Panc1 (cell line): ENCODE measurements around the gene KIF2B. TPM values are rescaled to one million over a fixed set of nuclear protein-coding genes. Genes with fewer than 3 reads are reported as not detected.

ENCODE experiments used
- ATAC-seq: fragments of 200-7000 bp; cut with Tn5 transposase; 2 replicates; pipeline ENCODE4 v1.9.1; 2020; ENCODE audit warnings: mild to moderate bottlenecking, moderate library complexity
- BruUV-seq: library from RNA; stranded (reverse); fragments of 400-500 nt; replicated peaks from 2 replicates; lab custom pipeline; 2021; lab: Mats Ljungman, UMichigan
- CTCF ChIA-PET: fragments of 300-600 bp; sonication (Branson Sonifier 250); formaldehyde crosslinking; loops from one replicate; lab custom pipeline; 2022; ENCODE audit warnings: antibody characterized with exemption; lab: Charles Lee
- POLR2A ChIA-PET: fragments of 300-600 bp; sonication (Branson Sonifier 250); formaldehyde crosslinking; loops from one replicate; lab custom pipeline; 2022; ENCODE audit warnings: antibody characterized with exemption; lab: Charles Lee
- DNase-seq: peaks from one replicate; pipeline ENCODE4 v3.0.0-alpha.2; 2010; ENCODE audit warnings: low read depth, low spot score
- H3K27ac ChIP-seq: 2 replicates; pipeline ENCODE4 v1.5.1; 2011; ENCODE audit warnings: mild to moderate bottlenecking, low read length, inconsistent platforms
- H3K27me3 ChIP-seq: fragments of 200-500 bp; sonication (Bioruptor generic); 2 replicates; pipeline ENCODE4 v1.6.0; 2014; ENCODE audit warnings: low read length, inconsistent platforms; ENCODE audit not compliant: control insufficient read depth, insufficient read depth
- H3K36me3 ChIP-seq: fragments of 200-500 bp; sonication (Bioruptor generic); 2 replicates; pipeline ENCODE4 v1.5.1; 2014; ENCODE audit warnings: inconsistent platforms, mild to moderate bottlenecking, low read length, moderate library complexity; ENCODE audit not compliant: control insufficient read depth, insufficient read depth
- H3K4me1 ChIP-seq: 2 replicates; pipeline ENCODE4 v1.5.1; 2011; ENCODE audit warnings: inconsistent platforms, mild to moderate bottlenecking, low read length, moderate library complexity; ENCODE audit not compliant: control insufficient read depth, insufficient read depth
- H3K4me3 ChIP-seq, 2 experiments: 2 replicates each; pipeline ENCODE4 v1.5.1; 2011 to 2012; ENCODE audit warnings: low read depth in 2 of 2, low read length in 2 of 2, mild to moderate bottlenecking in 2 of 2, inconsistent platforms in 1 of 2, moderate library complexity in 1 of 2
- H3K9me3 ChIP-seq: fragments of 200-500 bp; sonication (Bioruptor generic); 2 replicates; pipeline ENCODE4 v1.5.1; 2014; ENCODE audit warnings: low read depth, mild to moderate bottlenecking, inconsistent platforms, low read length, moderate library complexity; ENCODE audit not compliant: control insufficient read depth, insufficient read depth
- CTCF ChIP-seq: fragments of 450-650 bp; IDR thresholded peaks from 2 replicates; pipeline ENCODE4 v1.5.1; 2017; ENCODE audit warnings: mild to moderate bottlenecking
- POLR2AphosphoS5 ChIP-seq: IDR thresholded peaks from 2 replicates; pipeline ENCODE4 v1.6.1; 2012; ENCODE audit warnings: mild to moderate bottlenecking, low read depth, low read length, moderate library complexity
- SIN3A ChIP-seq: IDR thresholded peaks from 2 replicates; pipeline ENCODE4 v1.6.1; 2012; ENCODE audit warnings: low read depth, mild to moderate bottlenecking, low read length, moderate library complexity, borderline replicate concordance; ENCODE audit not compliant: insufficient read depth
- TCF7L2 ChIP-seq: IDR thresholded peaks from 2 replicates; pipeline ENCODE4 v1.6.1; 2011; ENCODE audit warnings: mild to moderate bottlenecking, low read depth, low read length, inconsistent platforms
- in situ Hi-C: cut with HindIII; loops from 2 replicates; pipeline ENCODE4 v1.10.0; 2016; ENCODE audit warnings: low sequenced_read_pairs, low pct_unique_long_range_greater_than_20kb
- intact Hi-C: fragments of 100-400 bp; cut with micrococcal nuclease; formaldehyde crosslinking; loops from one replicate; pipeline ENCODE4 v1.10.0; 2022; ENCODE audit not compliant: unreplicated experiment
- total RNA-seq: library from RNA; stranded (reverse); gene quantifications from one replicate; pipeline ENCODE4 v1.2.1, GENCODE V29; 2021; ENCODE audit not compliant: unreplicated experiment
- TF ChIP-seq, protein P1 (sequence below), 2 experiments: IDR thresholded peaks; 2 replicates each; pipeline ENCODE4 v1.6.1; 2011 to 2012; ENCODE audit warnings: low read depth in 2 of 2, control low read depth in 1 of 2, low read length in 1 of 2, mild to moderate bottlenecking in 1 of 2, moderate library complexity in 1 of 2; ENCODE audit not compliant: insufficient read depth in 1 of 2

Gene KIF2B
- total RNA-seq, 1 experiment from 2014 or later, result not detected

DNA sequence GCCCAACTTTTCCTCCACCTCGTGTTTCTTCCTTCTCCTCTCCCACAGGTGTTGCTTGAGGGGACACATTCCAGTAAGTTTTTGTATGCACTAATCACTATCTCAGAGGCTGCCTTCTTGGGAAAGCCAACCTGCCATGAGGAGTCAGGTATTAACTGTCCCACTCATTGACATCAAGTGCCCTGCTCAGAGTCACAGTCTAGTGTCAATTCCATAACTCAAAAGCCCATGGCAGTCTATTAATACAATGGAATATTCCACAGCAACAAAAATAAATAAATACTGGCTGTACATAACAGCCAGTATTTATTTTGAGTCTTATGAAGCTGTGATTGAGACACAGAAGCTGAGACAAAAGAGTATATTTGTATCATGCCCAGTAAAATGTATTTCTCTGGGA lies 26.1 kb upstream of the KIF2B start:
- Histone ChIP-seq H3K4me1 (no peaks in the 10 kb centered on the region), H3K9me3 (no peaks in the 10 kb centered on the region), H3K27ac (no peak overlapping the region), H3K36me3 (no peaks in the 10 kb centered on the region), H3K27me3 (no peaks in the 10 kb centered on the region), H3K4me3 (no peak overlapping the region)
- ATAC-seq, result no peak
- in situ Hi-C loops, result no loop called here
- POLR2A ChIA-PET, result no interaction called here
- intact Hi-C loops, result no loop called here
- TF ChIP-seq SIN3A, result no peak
- TF ChIP-seq, protein P1, sequence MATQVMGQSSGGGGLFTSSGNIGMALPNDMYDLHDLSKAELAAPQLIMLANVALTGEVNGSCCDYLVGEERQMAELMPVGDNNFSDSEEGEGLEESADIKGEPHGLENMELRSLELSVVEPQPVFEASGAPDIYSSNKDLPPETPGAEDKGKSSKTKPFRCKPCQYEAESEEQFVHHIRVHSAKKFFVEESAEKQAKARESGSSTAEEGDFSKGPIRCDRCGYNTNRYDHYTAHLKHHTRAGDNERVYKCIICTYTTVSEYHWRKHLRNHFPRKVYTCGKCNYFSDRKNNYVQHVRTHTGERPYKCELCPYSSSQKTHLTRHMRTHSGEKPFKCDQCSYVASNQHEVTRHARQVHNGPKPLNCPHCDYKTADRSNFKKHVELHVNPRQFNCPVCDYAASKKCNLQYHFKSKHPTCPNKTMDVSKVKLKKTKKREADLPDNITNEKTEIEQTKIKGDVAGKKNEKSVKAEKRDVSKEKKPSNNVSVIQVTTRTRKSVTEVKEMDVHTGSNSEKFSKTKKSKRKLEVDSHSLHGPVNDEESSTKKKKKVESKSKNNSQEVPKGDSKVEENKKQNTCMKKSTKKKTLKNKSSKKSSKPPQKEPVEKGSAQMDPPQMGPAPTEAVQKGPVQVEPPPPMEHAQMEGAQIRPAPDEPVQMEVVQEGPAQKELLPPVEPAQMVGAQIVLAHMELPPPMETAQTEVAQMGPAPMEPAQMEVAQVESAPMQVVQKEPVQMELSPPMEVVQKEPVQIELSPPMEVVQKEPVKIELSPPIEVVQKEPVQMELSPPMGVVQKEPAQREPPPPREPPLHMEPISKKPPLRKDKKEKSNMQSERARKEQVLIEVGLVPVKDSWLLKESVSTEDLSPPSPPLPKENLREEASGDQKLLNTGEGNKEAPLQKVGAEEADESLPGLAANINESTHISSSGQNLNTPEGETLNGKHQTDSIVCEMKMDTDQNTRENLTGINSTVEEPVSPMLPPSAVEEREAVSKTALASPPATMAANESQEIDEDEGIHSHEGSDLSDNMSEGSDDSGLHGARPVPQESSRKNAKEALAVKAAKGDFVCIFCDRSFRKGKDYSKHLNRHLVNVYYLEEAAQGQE (IDR thresholded peaks at IDR 0.05; ENCODE audit: insufficient read depth in 1 of 2, low read depth in 2 of 2, low read length in 1 of 2), result no peak
- no peak for TF ChIP-seq POLR2AphosphoS5
- no peak for TF ChIP-seq TCF7L2
- no peak for TF ChIP-seq CTCF
- no TSS peak for BruUV-seq
- DNase-seq, result no peak
- CTCF ChIA-PET, result no interaction called here

DNA sequence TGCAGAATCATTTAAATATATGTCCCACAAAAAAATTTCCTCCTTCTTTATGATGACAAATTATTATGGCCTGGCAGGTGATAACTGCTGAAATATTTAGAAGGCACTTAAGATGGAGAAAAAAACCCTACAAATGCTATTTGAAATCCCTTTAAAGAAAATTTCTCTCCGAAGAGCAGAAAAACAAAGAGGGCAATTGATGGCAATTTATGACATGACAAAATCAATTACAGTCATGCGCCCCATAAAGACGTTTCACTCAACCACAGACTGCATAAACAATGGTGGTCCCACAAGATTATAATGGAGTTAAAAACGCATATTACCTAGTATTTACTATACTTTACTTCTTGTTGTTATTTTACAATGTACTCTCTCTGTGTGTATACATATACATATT lies 25.2 kb upstream of the KIF2B start:
- in situ Hi-C loops, result no loop called here
- Histone ChIP-seq H3K9me3 (no peaks in the 10 kb centered on the region), H3K4me3 (no peak overlapping the region), H3K27ac (no peak overlapping the region), H3K36me3 (no peaks in the 10 kb centered on the region), H3K27me3 (no peaks in the 10 kb centered on the region), H3K4me1 (no peaks in the 10 kb centered on the region)
- no TSS peak for BruUV-seq
- DNase-seq, result no peak
- ATAC-seq, result no peak
- ChIA-PET CTCF (no interaction called here), POLR2A (no interaction called here)
- intact Hi-C loops, result no loop called here
- TF ChIP-seq, protein P1 (IDR thresholded peaks at IDR 0.05; ENCODE audit: insufficient read depth in 1 of 2, low read depth in 2 of 2, low read length in 1 of 2), result no peak
- no peak for TF ChIP-seq CTCF
- TF ChIP-seq TCF7L2, result no peak
- TF ChIP-seq POLR2AphosphoS5, result no peak
- no peak for TF ChIP-seq SIN3A
